HG03095 (cell line): ENCODE data around the gene ARHGAP22.

Source experiments
- ATAC-seq: cut with Tn5 transposase; IDR thresholded peaks from one replicate; pipeline ENCODE4 v1.9.1; 2021; ENCODE audit warnings: moderate library complexity; ENCODE audit not compliant: unreplicated experiment

ARHGAP22 gene

DNA sequence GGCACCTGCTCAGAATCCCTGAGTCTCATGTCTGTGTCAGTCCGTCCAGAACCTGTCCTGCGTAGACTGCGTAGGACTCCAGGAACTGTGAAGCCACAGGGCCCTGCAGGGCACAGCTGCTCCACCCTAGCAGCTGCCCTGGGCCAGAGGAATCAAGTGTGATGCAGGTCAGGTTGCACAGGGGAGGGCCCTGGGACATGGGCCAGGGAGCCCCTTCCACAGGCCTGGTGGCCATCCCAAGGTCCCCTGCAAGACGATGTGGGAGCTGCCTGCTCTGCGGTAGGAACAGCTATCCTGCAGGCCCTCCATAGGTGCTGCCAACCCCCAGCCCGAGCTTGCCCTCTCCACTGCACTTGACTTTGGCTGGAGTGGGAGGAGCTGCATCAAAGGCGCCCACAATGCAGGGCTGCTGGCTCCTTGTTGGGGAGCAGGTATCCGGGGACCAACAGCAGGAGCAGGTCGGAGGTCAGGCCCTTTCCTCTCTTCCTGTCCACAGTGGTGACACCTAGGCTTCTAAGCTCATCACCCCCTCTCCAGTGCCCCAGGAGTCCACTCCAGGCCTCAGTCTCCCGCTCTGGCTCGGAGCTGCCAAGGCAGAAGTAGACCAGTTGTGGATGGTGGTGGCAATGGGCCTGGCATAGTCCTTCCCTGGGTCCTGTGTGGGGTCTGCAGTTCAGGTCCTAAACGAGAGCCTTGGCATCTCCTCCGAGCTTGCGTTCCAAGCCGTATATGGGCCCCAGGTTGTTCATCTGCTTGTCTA, 149.3 kb downstream of the ARHGAP22 start:
- no peak for ATAC-seq

- no peak for ATAC-seq
These were observed 149.8 kb downstream of the ARHGAP22 start for GRCh38 chr10:48455055-48455391.

DNA sequence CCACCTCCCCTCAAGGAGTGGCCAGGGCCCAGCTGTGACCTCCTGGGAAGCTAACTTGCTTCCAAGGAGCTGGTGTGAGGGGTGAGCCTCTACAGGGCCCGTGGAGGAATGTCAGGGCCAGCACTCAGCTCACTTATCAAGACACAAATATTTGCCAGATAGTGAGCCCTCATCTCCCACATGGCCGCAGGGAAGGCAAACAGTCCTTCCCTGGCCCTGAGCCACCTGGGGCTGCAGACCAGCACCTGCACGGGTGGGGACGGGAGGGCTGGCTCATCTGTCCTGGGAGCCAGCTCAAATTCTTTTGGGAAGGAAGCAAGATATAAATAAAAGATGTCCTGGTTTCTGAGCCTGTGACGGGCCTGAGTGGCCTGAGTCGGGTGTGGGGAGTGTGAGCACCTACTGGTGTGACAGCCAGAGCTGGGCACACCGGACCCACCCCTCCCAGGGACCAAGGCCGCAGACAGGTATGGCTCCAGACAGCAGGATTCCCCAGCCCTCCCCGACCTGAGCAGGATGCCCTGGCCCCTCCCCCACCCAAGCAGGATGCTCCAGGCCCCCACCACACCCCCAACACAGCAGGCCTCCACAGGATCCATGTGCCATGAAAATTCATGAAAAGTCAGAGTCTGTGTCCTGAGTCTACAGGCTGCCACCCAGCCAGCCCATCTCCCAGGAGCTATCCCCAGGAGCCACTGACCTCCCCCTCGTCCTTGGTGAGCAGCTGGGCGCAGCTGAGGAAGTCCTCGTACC, 150.4 kb downstream of the ARHGAP22 start:
- no peak for ATAC-seq

GRCh38 chr10:48453451-48454301, 151.2 kb downstream of the ARHGAP22 start:
- no peak for ATAC-seq

GRCh38 chr10:48452879-48453412, 151.9 kb downstream of the ARHGAP22 start:
- no peak for ATAC-seq

DNA sequence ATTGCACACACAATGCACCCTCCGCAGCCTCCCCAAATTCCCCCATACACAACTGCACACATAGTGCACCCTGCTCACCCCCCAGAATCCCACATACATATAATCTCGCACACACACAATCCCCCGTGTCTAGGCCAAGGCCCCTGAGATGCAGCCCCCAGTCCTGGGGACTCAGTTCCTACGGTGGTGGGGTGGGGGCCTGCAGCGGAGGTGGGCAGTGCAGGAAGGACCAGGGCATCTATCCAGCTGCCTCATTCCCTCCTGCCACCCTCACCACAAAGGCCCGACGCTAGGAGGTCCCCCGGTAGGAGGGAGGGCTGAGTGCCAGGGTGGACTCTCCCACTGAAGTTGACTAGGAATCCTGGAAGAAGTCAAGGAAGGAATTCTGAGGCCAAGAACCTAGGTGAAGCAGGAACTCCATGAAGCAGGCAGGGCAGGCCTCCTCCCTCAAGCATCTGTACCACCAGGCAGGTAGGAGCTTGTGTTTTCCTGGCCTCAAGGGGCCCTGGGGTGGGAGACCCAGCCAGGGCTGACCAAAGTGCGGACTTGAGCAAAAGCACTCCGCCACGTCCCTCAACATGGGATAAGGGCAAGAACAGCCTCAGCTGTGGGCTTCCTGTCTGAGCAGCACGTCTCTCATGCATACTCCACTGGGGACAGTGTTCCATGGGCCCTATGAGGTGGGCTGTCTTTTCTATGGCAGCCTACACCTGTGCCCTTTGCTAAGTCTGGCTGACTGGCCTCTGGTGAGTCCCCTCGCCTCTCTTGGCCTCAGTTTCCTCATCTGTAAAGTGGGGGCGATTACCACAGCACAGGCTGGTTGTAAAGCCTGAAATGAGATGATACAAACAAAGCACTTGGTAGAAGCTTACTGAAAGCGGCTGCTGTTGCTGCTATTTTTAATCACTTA, 152.6 kb downstream of the ARHGAP22 start:
- ATAC-seq = no peak

GRCh38 chr10:48450741-48451466, 154.0 kb downstream of the ARHGAP22 start:
- no peak for ATAC-seq

- ATAC-seq = no peak
These were observed 154.6 kb downstream of the ARHGAP22 start for GRCh38 chr10:48450233-48450740.

GRCh38 chr10:48449501-48450232, 155.2 kb downstream of the ARHGAP22 start:
- ATAC-seq = no peak

GRCh38 chr10:48448796-48449195, 156.1 kb downstream of the ARHGAP22 start:
- no peak for ATAC-seq

- ATAC-seq = no peak
These were observed 157.3 kb downstream of the ARHGAP22 start for GRCh38 chr10:48447356-48448215.

GRCh38 chr10:48446785-48447184, 158.1 kb downstream of the ARHGAP22 start:
- ATAC-seq = no peak

- no peak for ATAC-seq
These were observed 158.9 kb downstream of the ARHGAP22 start for GRCh38 chr10:48445932-48446331.

DNA sequence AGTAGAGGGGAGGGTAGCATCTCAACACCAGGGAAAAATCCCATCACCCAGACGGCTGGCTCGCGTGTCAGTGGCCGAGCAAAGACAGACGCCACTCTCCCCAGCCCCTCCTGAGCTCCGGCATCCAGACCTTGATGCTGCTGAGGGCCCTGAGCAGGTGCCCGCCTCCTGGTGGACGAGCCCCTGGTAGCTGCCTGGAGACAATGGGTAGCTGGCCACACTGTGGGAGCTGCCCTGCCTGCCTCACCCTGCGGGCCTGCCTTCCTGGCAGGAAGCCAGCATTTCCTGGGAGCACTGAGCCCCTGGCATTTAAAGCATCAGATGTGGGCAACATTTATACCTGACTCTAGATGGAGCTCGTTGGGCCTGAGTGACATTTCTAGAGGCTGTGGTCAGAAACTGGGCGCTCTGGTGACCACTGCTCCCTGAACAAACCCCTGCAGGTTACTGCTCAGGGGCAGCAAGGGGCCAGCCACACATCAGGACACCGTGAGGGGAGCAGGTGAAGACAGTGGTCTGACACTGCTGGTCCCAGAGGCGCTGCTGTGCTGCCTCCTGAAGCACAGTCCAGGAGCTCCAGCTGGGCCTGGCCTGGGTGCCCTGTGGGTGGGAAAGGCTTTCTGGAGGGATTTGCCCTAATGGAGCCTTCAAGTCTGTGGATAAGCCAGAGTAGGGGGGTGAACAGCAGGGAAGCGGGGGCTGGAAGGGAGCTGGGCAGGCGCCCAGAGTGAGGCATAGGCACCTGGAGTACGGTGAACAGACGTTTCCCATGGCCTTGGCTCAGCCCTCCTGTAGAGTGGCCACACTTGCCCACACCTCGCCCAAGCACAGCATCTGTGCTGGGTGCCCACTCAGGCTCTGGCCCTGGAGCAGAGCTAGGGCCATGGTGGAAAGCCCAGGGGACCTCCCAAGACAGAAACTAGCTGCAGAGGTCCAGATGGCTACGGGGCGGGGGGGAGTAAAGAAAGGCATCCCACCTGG, 159.7 kb downstream of the ARHGAP22 start:
- ATAC-seq = no peak

DNA sequence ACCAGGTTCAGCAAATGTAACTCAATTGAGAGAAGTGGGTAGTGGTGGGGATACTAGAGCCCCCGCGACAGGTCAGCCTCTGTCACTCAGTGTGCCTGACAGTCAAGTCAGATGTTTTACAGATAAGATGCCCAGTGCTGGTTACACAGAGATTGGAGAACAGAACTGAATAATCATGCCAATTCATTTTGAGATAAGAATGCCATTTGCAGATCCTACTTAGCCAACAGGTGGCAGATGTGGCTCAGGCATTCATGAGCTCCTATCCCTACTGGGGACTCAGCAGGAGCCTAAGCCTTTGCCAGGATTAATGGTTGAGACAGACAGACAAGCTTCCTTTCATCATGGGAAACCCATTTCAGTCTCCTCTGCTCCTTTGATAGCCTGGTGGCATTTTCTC, 160.6 kb downstream of the ARHGAP22 start:
- ATAC-seq = no peak

GRCh38 chr10:48442809-48443177, 162.1 kb downstream of the ARHGAP22 start:
- ATAC-seq = no peak
